HCEC 1CT (cell line): ENCODE measurements around the gene RHBDL3.
"Not testable (repeated sequence)": the region's sequence is repeated elsewhere in the genome, so short reads cannot be mapped to it uniquely, and the experiment has no call there.

Experiments used
- DNase-seq: peaks from one replicate; pipeline ENCODE4 v3.0.0-alpha.2; 2017

RHBDL3 gene

DNA sequence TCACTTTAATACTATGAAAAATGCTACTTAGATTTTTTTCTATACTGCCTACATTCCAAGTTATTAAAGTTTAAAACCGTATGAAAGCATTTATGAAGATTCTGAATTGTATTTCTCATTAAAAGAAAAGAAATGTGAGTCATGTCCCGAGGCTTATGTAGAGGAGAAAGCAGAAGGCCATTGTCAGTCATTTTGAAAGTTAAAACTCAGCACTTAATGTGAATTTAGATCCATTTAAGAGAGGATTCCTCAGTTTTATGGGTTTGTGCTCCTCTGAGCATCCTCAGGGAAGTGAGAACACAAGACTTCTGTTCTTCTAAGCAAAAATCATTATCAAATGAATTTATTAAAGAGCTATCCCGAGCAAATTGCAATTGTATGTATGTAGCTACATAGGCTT is 64.5 kb downstream of the RHBDL3 start:
- no peak for DNase-seq

DNA sequence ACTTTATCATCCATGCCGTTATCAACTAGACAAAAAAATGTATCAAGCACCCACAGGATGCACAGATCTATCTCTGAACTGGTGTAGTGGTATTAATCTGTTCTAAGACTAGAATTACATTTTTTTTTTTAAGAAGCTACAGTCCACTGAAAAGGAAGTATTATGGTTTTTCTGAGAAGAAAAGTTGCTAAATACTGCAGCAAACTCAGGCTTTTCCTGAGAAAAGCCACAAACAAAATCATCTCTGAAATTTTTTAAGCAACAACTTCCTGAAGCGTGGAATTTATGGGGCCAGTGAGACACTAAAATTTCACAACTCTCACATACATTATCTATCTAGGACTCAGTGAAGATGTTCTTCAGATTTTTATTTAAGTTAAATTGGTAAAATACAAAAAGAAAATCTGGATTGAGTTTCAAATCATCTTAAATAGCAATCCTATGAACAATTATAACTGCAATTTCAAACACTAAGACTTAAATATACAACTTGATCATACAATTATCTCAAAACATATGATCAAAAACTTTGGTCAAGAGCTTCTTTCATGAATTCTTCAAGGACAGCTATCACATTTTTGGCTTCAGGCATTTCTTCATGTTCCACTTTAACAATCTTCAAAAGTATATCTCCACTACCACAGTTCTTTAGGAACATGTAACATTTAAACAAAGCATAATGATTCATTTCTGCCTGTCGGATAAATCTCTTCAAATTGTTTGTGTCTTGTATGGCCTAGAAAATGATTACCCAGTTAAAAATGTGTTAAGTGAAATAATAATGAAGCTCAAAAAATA is 65.8 kb downstream of the RHBDL3 start:
- no peak for DNase-seq

DNA sequence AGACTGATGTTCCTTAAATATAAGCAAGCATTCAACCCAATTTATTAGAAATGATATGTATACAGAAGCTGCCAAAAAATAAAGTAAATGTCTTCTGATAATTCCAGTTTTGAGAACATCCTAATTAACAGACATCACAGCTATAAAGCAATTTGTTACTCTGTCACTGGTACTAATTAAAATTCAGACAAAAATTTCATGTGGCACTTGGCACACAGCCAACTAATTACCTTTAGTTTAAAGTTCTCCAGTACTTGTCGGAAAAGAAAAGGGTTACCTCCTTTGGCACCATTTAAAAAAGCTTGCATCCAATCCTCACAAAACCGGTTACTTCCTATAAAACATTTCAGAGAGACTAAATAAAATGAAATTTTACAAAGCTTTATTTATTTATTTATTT is 67.6 kb downstream of the RHBDL3 start:
- no peak for DNase-seq

DNA sequence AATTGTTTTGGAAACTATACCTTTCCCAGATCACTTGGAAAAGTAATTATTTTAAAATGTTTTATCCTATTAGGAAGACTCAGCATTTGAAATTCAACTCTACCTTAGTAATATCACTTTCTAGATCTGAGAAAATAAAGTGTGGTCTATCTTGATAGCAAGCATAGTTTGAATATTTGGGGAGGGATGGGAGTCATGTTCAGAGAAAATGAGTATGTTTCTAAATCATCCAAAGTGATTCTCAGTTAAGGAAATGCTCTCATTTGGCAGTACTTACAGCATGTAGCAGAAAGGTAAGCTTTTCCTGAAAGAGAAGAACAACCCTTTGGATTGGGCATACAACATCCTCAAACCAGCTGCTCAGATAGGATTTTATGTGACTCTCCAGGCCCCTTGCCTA is 69.4 kb downstream of the RHBDL3 start:
- DNase-seq = no peak

DNA sequence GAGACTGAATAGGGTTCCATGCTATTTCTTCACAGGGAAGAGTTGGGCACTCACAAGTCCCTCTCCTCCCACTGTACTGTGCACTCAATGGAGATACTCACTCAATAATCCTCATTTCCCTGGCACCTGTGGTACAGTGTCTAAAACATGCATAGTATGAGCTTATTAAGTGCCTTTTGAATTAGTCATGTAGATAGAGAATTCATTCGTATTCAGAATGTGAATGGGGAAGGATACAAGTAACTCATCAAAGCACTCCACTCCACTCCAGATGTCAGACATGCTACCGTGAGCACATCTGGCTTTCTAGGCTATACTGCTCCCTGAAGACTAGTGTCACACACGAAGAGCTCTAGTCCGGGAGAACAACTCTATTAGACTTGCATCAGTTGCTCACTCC is 70.1 kb downstream of the RHBDL3 start:
- DNase-seq = peak; percentile 71

DNA sequence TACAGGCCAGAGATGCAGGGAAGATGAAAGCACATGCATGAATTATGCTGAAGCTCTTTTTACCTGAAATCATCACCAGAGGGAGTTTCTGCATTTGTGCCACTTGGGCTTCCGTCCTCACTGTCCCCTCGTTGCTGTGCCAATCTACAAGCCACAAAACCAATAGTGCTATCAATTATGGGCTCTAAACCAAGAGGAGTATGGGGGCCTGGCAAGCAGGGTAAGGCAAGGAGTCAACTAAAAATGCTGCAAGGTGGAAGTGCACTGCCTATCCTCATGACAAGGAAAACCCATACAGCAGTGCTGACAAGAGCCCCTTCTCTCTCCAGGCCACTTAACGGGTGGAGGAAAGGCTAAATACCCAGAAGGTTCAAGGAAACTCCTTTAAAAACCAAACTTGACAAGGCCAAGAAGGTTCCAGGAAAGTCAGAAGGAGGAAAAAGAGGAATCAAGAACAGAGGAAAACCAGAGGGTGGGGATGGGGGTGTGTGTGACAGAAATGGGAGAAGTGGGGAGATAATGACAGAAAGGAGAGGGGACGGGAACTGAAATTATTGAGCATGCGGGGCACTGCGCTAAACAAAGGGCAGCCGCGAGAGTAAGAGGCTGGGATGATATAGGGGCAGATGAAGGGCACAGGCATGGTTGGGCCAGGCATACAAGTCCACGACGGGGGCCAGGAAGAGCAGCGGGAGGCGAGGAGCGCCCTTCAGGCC is 75.7 kb downstream of the RHBDL3 start:
- DNase-seq = no peak

DNA sequence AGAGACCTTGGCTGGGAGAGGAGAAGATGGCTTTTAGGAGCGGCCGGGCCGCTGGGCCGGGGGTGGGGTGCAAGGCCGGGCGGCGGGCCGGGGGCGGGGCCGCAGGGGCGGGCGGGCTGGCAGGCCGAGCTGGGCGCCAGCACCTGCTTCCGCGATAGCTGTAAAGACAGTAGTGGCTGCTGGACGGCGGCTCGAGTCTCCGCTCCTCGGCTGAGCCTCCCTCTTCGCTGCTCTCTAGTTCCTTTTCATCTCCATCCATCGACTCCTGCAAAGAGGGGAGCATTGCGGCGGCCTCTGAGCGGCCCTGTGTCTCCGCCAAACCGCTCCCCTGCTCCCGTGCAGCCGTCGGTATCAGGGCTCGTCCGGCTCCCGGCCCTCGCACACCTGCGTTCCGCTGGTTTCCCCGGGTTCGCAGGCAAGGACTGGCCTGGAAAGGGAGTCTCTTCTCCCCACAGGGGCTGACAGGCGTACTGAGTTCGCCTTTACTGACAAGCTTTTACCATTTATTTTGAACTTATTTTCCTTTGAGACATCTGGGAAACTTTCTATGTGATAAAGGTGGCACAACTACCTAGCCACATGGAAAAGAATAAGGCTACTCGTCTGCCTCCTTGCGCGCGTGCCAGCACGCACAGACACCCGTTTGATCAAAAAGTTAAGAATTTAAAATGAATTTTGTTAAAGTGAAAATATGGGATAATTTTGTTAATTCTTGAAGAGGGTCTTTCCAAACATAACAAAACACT is 76.4 kb downstream of the RHBDL3 start, which contains the start of gene C17orf75:
Gene C17orf75 (minus strand): TSS at position 317 of the 746 bp plus-strand sequence. CDS start 34 bp downstream, at position 283.
- peak; percentile 75 for DNase-seq

DNA sequence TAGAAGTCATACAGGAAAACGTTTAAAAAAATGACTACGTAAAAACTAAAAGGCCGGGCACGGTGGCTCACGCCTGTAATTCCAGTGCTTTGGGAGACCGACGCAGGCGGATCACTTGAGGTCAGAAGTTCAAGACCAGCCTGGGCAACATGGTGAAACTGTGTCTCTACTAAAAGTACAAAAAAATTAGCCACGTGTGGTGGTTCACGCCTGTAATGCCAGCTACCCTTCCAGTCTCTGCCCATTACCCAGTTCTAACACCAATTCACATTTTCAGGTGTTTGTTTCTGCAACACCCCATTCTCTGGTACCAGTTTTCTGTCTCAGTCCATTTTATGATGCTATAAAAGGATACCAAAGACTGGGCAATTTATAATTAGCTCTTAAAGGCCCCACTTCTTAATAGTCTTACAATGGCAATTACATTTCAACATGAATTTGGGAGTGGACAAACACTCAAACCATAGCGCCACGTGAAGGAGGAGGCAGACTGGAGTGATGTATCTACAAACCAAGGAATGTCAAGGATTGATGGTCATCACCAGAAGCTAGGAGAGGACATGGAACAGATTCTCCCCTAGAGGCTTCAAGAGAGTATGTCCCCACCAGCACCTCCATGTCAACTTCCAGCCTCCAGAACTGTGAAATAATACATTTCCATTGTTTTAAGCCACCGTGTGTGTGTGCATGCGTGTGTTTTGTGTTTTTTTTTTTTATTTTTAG is 77.1 kb downstream of the RHBDL3 start:
- DNase-seq = no peak

DNA sequence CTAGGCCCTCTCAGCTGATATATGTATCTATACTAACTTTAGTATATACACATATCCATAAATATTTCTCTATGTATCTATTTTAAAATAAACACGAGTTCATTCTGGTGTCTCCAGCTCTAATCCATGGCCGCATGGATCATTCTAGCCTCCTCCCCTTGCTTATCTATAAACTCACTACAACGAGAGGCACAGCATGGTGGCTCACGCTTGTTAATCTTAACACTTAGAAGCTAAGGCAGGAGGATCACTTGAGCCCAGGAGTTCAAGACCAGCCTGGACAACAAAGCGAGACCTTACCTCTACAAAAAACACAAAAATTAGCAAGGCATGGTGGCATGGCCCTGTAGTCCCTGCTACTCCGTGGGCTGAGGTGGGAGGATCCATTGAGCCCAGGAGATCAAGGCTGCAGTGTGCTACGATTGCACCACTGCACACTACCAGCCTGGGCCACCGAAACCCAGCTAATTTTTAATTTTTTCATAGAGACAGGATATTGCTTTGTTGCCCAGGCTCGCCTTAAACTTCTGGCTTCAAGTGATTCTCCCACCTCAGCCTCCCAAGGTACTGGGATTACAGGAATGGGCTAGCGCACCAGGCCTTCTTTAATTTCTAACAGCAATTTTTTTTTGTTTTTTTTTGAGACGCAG is 80.4 kb downstream of the RHBDL3 start:
- DNase-seq = no peak

DNA sequence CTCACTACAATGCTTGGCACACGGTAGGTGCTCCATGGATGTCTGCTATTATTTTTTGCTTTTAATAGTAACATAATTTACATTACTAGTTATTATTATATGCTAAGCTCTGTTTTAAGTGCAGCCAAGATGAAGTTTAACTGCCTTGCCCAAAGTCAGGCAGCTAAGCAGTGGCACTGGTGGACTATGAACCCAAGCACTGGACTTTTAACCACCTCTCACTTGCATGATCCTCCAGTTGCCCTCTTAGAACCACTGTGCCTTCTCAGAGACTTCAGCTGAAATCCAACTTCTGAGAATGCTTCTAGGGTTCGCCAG is 82.8 kb downstream of the RHBDL3 start:
- DNase-seq = no peak

DNA sequence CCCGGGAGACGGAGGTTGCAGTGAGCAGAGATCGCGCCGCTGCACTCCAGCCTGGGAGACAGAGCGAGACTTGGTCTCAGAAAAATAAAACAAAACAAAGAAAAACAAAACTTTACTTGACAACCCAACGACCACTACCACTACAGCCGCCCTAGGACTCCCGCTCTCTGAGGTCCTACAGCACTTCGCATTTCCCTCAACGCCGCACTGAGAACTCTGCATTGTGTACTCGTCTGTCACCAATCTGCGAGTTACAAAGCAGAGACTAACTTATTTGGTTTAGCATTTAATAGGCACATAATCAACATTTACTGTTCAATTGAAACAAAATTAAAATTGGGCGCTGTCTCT is 83.8 kb downstream of the RHBDL3 start:
- no peak for DNase-seq

DNA sequence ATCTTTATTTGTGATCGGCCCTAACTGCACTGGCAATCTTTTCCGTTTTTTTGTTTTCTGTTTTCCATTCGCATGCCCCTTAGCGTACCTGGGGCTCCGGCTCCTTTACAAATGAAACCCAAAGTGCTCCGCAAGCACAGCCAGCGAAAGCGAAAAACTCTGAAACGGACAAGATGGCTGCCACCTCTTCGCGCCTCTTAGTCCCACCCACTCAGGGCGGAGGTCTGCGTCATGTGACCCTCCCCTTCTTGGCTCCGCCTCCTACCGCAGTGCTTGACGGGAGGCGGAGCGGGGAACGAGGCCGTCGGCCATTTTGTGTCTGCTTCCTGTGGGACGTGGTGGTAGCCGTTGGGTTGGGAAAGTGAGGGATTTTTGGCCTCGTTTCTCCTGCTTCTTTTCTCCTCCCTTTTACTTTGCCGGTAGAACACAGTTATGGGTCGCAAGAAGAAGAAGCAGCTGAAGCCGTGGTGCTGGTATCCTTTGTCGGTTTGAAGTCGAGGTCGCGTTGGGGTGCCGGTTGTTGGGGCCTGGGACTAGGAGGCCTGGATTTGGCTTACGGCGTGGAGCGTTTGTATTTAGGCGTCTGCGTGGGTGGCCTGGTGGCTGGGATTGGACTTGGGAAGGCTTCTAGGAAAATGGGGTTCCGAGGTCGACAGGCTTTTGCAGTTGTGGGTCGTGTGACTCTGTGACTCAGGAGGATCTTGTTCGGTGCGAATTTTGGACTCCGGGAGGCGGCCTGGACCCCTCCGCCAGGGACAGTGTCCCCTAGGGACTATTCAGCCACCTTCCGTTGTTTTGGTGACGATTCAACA is 84.4 kb downstream of the RHBDL3 start, which contains the start of gene ZNF207:
Gene ZNF207 (plus strand): TSS at position 304 of the 812 bp plus-strand sequence. CDS start 129 bp downstream, at position 433.
- DNase-seq = peak; percentile 97

DNA sequence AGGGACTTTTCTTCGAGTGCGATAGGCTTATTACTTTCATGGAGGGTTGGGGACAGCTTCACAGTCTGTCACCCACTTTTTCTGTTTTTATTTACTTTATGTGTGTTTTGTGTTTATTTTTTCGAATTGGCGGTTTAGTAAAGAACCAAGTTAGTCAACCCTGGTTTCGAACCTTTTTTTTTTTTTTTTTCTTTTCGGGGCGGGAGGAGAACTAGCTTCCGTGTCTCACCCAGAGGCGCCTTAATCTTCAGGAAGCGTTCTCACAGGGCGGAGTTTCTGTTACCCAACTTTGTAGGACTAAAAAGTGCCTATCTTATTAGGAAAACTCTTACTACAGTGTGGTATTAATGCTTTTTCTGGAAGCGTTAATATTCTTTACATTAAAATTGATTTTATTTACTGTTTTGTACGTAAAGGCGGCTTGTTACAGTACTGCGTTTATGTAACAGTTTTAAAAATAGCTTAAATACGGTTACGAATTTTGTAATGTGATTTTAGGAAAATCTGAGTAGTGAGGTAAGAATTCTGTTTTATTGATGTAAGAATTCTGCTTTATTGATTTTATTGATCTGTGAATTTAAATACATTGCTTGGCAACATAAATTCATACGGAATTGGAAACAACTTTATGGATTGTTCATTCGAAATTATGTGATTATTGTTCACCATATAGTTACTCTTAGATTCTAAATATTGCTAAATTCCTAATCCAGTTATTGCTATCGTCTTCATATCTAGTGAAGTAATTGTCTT is 85.2 kb downstream of the RHBDL3 start:
- peak; percentile 68 for DNase-seq

DNA sequence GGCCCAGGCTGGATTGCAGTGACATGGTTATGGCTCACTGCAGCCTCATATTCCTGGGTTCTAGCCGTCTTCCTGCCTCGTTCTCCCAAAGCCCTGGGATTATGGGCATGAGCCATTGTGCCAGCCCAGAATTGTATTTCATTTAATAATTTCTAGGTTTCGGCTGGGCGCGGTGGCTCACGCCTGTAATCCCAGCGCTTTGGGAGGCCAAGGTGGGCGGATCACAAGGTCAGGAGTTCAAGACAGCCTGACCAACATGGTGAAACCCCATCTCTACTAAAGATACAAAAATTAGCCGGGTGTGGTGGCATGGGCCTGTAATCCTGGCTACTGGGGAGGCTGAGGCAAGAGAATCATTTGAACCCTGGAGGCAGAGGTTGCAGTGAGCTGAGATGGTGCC is 87.1 kb downstream of the RHBDL3 start:
- DNase-seq = not testable (repeated sequence)

DNA sequence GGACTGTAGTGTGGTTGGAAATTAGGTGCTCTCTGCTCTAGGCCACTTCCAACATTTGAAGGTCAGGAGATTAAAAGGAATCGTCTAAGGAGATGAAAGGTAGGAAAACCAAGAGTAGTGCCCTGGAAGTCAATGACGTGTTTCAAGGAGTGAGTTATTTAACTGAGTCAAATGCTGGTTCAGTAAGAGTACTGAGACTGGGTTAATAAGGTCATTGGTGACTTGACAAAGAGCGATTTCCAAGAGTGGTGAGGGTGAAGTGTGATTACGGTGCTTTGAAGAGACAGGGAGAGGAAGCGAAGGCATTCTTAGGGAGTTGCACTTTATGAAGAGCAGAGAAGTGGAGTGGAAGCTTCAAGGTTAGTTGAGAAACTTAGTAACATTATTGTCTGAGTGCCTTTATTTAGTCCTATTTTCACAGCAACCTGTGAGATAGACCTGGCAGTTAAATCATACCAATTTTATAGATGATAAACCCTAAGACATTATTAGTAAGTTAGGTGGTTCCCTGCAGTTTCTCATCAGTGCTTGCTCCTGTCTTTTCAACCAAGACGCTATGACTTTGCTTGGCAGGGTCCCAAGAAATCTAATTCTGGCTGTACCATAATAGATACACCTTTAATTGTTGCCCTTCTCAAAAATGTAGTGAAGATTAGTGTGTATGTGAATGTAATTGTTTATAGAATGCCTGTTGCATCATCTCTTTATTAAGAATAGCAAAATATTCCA is 90.2 kb downstream of the RHBDL3 start:
- DNase-seq = no peak

DNA sequence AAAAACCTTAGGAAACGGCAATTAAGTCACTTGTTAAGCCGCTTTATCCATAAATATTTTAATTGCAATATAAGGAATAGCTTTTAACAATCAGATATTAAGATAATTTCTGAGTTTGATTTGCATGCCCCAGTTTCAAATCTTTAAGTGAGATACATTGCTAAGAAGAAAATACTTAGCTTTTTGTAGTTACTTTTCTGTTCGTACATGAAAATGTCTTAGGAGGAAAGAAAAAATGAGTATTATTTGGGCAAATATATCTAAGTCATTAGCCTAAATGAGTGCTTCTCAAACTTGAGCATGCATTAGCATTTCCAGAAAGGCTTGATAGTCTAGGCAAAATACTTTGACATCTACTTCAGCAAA is 90.7 kb downstream of the RHBDL3 start:
- no peak for DNase-seq

DNA sequence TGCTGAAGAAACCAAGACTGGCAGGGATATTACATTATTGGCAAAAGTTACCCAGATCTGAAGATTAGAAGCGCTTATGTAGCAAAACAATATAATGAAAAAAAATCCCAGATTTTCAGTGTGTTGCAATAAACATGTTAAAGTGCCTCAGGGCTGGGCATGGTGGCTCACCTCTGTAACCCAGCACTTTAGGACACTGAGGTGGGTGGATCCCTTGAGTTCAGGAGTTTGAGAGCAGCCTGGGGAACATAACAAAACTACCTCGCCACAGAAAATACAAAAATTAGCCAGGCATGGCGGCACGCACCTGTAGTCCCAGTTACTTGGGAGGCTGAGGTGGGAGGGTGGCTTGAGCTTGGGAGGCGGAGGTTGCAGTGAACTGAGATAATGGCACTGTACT is 91.1 kb downstream of the RHBDL3 start:
- no peak for DNase-seq

DNA sequence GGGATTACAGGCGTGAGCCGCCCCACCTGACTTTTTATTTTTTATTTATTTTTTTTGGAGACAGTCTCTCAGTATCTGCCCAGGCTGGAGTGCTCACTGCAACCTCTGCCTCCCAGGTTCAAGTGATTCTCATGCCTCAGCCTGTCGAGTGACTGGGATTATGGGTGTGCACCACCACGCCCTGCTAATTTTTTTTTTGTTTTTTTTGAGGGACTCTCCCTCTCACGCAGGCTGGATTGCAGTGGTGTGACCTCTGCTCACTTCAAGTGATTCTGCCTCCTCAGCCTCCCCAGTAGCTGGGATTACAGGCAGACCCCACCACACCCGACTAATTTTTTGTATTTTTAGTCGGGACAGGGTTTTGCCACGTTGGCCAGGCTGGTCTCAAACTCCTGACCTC is 92.0 kb downstream of the RHBDL3 start:
- DNase-seq = no peak

DNA sequence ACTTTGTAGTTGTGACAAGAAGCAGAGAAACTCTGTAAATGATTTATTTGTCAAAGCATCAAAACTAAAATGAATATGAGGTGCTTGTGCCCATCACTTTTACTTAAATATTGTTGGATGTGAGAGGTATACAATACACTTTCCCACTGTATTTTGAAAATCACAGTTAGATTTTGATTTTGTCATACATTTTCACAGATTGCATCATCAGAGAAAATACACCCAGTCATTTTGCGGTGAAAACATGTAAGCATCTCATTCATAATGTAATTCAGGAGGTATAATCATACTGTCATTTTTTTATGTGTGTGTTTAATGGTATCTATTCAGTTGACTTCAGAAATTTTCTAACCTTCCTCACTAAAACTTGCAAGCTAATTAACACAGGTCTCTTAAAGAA is 95.6 kb downstream of the RHBDL3 start:
- DNase-seq = no peak

DNA sequence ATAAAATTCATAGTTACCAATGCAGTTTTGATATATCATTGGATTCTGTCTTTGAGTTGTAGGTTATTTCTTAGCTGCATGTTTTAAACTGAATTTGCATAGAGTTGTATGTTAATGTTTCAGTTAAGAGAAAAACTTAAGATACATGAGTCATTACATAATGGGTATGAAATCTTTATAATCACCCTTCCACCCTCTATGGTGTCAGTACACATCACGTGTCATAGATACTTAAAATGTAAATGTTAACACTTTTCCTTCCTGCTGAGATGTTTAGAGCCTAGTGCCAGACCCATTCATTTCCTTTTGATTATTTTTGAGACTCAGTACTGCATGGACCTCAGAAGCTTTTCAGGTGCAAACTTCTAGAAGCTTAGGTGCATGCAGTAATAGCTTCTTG is 104.8 kb downstream of the RHBDL3 start:
- no peak for DNase-seq
